ENCODE measurements around the gene PEAR1. TPM values are rescaled to one million over a fixed set of nuclear protein-coding genes. Genes with fewer than 3 reads are reported as not detected.

PEAR1 gene
- total RNA-seq, 1 experiment from 2014 or later = 0.18 TPM

DNA sequence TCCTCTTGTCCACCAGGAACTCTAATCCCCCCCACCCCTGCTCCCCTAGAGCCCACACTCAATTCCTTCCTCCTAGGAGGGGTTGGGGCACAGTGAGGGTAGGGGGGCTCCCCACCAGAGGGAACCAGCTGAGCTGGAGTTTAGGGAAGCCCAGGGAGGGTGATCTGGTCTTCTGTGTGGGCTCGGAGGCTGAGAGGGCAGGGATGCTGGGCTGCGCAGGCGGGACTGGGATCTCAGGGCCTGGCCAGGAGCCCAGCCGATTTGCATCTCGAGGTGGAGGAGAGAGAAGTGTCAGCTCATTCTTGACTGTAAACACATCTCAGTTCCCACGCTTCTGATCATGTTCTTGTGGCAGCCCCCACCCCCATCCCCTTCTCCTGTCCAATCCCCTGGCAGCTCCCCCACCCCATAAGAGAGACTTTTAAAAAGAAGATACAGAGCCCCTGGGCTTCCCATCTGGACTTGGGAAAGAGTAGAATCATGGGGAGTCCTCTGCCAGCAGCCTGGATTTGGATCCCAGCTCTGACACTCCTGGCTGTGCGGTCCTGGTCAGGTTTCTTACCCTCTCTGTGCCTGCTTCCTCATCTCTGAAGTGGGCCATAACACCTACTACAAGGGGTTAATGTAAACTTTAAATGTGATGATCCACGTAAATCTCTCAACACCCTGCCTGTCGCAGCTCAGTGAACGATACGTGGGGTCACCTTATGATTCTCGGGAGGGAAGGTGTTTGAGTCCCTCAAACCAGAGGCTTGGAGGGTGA, 6.6 kb downstream of the PEAR1 start:
- BruUV-seq (replicated peaks) = no TSS peak
- Histone ChIP-seq H3K36me3 (ENCODE audit: control insufficient read depth, insufficient read depth, low read length) (no peaks in the 10 kb centered on the region), H3K27me3 (replicated peaks; ENCODE audit: control insufficient read depth, insufficient read depth, low read length) (no peaks in the 10 kb centered on the region), H3K4me3 (ENCODE audit: low read depth, low read length) (no peak overlapping the region), H3K9me3 (no peaks in the 10 kb centered on the region), H3K4me1 (peaks cover 27% of the 10 kb centered on the region)
- Mint-ChIP-seq H3K4me3 (ENCODE audit: unreplicated experiment) (no peak overlapping the region), H3K4me1 (ENCODE audit: low read depth, unreplicated experiment) (peaks cover 29% of the 10 kb centered on the region), H3K27ac (ENCODE audit: unreplicated experiment) (no peak overlapping the region), H3K27me3 (ENCODE audit: insufficient read depth, unreplicated experiment) (no peaks in the 10 kb centered on the region), H3K9me3 (ENCODE audit: unreplicated experiment) (no peaks in the 10 kb centered on the region), H3K36me3 (ENCODE audit: insufficient read depth, unreplicated experiment) (no peaks in the 10 kb centered on the region)
- intact Hi-C loops (cut with micrococcal nuclease; ENCODE audit: unreplicated experiment) = no loop called here
- ChIA-PET CTCF (no interaction called here), POLR2A (no interaction called here)
- TF ChIP-seq, protein P1, sequence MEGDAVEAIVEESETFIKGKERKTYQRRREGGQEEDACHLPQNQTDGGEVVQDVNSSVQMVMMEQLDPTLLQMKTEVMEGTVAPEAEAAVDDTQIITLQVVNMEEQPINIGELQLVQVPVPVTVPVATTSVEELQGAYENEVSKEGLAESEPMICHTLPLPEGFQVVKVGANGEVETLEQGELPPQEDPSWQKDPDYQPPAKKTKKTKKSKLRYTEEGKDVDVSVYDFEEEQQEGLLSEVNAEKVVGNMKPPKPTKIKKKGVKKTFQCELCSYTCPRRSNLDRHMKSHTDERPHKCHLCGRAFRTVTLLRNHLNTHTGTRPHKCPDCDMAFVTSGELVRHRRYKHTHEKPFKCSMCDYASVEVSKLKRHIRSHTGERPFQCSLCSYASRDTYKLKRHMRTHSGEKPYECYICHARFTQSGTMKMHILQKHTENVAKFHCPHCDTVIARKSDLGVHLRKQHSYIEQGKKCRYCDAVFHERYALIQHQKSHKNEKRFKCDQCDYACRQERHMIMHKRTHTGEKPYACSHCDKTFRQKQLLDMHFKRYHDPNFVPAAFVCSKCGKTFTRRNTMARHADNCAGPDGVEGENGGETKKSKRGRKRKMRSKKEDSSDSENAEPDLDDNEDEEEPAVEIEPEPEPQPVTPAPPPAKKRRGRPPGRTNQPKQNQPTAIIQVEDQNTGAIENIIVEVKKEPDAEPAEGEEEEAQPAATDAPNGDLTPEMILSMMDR (IDR thresholded peaks at IDR 0.05; ENCODE audit: insufficient read depth in 1 of 2, low read depth in 1 of 2, low read length in 1 of 2, severe bottlenecking in 1 of 2, unreplicated experiment in 1 of 2) = no peak
- no peak for DNase-seq

DNA sequence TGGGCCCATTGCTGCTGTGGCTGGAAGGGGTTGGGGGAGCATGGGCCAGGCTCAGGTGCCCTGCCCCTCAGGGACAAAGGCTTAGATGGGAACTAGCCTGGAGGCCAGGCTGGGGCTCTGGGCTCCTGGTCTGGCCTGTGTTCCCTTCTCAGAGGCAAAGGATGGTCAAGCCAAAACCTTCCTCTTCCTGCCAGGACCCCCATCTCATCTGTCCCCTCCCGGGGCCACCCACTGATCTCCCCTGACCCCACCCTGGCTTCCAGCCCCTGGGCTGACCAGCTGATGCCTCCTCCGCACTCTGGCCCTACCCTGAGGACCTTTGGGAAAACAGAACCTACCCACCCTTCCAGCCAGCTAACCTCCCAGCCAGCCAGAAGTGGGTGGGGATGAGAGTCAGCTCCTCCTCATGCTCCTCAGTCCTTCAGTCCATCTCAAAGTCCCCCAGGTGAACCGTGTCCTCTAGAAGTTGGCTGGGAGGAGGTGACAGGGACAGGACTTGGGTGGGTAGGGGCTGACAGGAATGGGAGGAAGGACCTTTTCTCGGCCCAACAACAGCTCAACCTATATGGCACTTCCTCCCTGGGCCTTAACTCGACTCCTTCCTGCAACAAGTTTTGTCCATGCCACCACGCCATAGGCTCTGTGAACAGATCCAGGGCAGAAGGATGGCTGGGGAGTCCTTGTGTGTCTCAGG, 7.5 kb downstream of the PEAR1 start:
- no peaks in the 10 kb centered on the region for H3K9me3 Mint-ChIP-seq (ENCODE audit: unreplicated experiment)
- intact Hi-C loops (cut with micrococcal nuclease; ENCODE audit: unreplicated experiment) = no loop called here
- H3K27ac Mint-ChIP-seq (ENCODE audit: unreplicated experiment) = no peak overlapping the region
- DNase-seq = no peak
- no peaks in the 10 kb centered on the region for H3K9me3 ChIP-seq
- peaks cover 18% of the 10 kb centered on the region for H3K4me1 ChIP-seq
- no peaks in the 10 kb centered on the region for H3K27me3 ChIP-seq (replicated peaks; ENCODE audit: control insufficient read depth, insufficient read depth, low read length)
- CTCF ChIA-PET = interaction anchor here (0.6 kb wide), 1 partner anchor 12 kb away, joined by 3 read pairs; no protein-coding TSS in a partner anchor
- no peak overlapping the region for H3K4me3 Mint-ChIP-seq (ENCODE audit: unreplicated experiment)
- H3K36me3 ChIP-seq (ENCODE audit: control insufficient read depth, insufficient read depth, low read length) = no peaks in the 10 kb centered on the region
- H3K36me3 Mint-ChIP-seq (ENCODE audit: insufficient read depth, unreplicated experiment) = no peaks in the 10 kb centered on the region
- H3K4me3 ChIP-seq (ENCODE audit: low read depth, low read length) = no peak overlapping the region
- no TSS peak for BruUV-seq (replicated peaks)
- no peaks in the 10 kb centered on the region for H3K27me3 Mint-ChIP-seq (ENCODE audit: insufficient read depth, unreplicated experiment)
- peaks cover 23% of the 10 kb centered on the region for H3K4me1 Mint-ChIP-seq (ENCODE audit: low read depth, unreplicated experiment)
- TF ChIP-seq, protein P1 (IDR thresholded peaks at IDR 0.05; ENCODE audit: insufficient read depth in 1 of 2, low read depth in 1 of 2, low read length in 1 of 2, severe bottlenecking in 1 of 2, unreplicated experiment in 1 of 2) = no peak
- POLR2A ChIA-PET = no interaction called here

DNA sequence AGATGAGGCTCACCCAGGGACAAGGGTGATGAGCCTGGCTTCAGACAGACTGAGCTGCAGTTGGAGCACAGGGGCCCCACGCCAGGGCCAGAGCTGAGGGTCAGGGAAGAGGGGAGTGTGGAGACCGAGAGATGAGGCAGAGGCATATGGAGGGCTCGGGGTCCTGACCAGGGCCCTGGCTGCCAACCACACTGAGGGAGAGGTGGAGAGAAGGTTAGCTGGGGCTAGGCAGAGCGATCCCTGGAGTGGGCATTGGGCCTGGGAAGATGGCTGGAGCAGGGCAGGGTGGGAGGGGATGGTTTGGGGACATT, 8.0 kb downstream of the PEAR1 start:
- POLR2A ChIA-PET = no interaction called here
- BruUV-seq (replicated peaks) = no TSS peak
- Histone ChIP-seq H3K4me3 (ENCODE audit: low read depth, low read length) (no peak overlapping the region), H3K36me3 (ENCODE audit: control insufficient read depth, insufficient read depth, low read length) (no peaks in the 10 kb centered on the region), H3K9me3 (no peaks in the 10 kb centered on the region), H3K4me1 (peaks cover 13% of the 10 kb centered on the region), H3K27me3 (replicated peaks; ENCODE audit: control insufficient read depth, insufficient read depth, low read length) (no peaks in the 10 kb centered on the region)
- H3K9me3 Mint-ChIP-seq (ENCODE audit: unreplicated experiment) = no peaks in the 10 kb centered on the region
- no peak overlapping the region for H3K4me3 Mint-ChIP-seq (ENCODE audit: unreplicated experiment)
- no peak overlapping the region for H3K27ac Mint-ChIP-seq (ENCODE audit: unreplicated experiment)
- H3K4me1 Mint-ChIP-seq (ENCODE audit: low read depth, unreplicated experiment) = peaks cover 19% of the 10 kb centered on the region
- intact Hi-C loops (cut with micrococcal nuclease; ENCODE audit: unreplicated experiment) = no loop called here
- no peaks in the 10 kb centered on the region for H3K27me3 Mint-ChIP-seq (ENCODE audit: insufficient read depth, unreplicated experiment)
- CTCF ChIA-PET = no interaction called here
- TF ChIP-seq, protein P1 (IDR thresholded peaks at IDR 0.05; ENCODE audit: insufficient read depth in 1 of 2, low read depth in 1 of 2, low read length in 1 of 2, severe bottlenecking in 1 of 2, unreplicated experiment in 1 of 2) = no peak
- H3K36me3 Mint-ChIP-seq (ENCODE audit: insufficient read depth, unreplicated experiment) = no peaks in the 10 kb centered on the region
- DNase-seq = no peak
